Measurements from ENCODE around the gene C2orf72. TPM values are rescaled to one million over a fixed set of nuclear protein-coding genes. Genes with fewer than 3 reads are reported as not detected.

C2orf72 gene
- total and polyA plus RNA-seq, 2 of the 13 experiments (the other 11 are each of a cell fraction or from before 2014, with no cell fraction given) = 147 to 203 TPM

- TF ChIP-seq, protein P1, sequence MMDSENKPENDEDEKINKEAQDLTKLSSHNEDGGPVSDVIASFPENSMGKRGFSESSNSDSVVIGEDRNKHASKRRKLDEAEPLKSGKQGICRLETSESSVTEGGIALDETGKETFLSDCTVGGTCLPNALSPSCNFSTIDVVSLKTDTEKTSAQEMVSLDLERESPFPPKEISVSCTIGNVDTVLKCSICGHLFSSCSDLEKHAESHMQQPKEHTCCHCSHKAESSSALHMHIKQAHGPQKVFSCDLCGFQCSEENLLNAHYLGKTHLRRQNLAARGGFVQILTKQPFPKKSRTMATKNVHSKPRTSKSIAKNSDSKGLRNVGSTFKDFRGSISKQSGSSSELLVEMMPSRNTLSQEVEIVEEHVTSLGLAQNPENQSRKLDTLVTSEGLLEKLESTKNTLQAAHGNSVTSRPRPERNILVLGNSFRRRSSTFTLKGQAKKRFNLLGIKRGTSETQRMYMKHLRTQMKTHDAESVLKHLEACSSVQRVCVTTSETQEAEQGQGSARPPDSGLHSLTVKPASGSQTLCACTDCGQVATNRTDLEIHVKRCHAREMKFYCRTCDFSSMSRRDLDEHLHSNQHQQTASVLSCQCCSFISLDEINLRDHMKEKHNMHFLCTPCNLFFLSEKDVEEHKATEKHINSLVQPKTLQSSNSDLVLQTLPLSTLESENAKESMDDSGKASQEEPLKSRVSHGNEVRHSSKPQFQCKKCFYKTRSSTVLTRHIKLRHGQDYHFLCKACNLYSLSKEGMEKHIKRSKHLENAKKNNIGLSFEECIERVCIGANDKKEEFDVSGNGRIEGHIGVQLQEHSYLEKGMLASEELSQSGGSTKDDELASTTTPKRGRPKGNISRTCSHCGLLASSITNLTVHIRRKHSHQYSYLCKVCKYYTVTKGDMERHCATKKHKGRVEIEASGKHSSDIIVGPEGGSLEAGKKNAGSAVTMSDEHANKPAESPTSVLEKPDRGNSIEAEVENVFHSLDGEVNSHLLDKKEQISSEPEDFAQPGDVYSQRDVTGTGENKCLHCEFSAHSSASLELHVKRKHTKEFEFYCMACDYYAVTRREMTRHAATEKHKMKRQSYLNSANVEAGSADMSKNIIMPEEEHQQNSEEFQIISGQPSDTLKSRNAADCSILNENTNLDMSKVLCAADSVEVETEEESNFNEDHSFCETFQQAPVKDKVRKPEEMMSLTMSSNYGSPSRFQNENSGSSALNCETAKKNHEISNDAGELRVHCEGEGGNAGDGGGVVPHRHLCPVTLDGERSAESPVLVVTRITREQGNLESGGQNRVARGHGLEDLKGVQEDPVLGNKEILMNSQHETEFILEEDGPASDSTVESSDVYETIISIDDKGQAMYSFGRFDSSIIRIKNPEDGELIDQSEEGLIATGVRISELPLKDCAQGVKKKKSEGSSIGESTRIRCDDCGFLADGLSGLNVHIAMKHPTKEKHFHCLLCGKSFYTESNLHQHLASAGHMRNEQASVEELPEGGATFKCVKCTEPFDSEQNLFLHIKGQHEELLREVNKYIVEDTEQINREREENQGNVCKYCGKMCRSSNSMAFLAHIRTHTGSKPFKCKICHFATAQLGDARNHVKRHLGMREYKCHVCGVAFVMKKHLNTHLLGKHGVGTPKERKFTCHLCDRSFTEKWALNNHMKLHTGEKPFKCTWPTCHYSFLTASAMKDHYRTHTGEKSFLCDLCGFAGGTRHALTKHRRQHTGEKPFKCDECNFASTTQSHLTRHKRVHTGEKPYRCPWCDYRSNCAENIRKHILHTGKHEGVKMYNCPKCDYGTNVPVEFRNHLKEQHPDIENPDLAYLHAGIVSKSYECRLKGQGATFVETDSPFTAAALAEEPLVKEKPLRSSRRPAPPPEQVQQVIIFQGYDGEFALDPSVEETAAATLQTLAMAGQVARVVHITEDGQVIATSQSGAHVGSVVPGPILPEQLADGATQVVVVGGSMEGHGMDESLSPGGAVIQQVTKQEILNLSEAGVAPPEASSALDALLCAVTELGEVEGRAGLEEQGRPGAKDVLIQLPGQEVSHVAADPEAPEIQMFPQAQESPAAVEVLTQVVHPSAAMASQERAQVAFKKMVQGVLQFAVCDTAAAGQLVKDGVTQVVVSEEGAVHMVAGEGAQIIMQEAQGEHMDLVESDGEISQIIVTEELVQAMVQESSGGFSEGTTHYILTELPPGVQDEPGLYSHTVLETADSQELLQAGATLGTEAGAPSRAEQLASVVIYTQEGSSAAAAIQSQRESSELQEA (CRISPR knock-in tag; IDR thresholded peaks at IDR 0.05; ENCODE audit: not compliant biosample characterization) = peak; percentile 76
- no peak for TF ChIP-seq ZNF766 (CRISPR knock-in tag; IDR thresholded peaks at IDR 0.05; ENCODE audit: borderline replicate concordance)
- TF ChIP-seq ZBTB44 (CRISPR knock-in tag; IDR thresholded peaks at IDR 0.05) = 0 out of 2 replicates have a peak, but pooled peaks have one; percentile 33
- no peak for TF ChIP-seq KLF13 (CRISPR knock-in tag; IDR thresholded peaks at IDR 0.05)
- no peak for TF ChIP-seq MXD1 (CRISPR knock-in tag; IDR thresholded peaks at IDR 0.05)
- TF ChIP-seq, protein P2, sequence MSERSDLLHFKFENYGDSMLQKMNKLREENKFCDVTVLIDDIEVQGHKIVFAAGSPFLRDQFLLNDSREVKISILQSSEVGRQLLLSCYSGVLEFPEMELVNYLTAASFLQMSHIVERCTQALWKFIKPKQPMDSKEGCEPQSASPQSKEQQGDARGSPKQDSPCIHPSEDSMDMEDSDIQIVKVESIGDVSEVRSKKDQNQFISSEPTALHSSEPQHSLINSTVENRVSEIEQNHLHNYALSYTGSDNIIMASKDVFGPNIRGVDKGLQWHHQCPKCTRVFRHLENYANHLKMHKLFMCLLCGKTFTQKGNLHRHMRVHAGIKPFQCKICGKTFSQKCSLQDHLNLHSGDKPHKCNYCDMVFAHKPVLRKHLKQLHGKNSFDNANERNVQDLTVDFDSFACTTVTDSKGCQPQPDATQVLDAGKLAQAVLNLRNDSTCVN (CRISPR knock-in tag; IDR thresholded peaks at IDR 0.05; ENCODE audit: borderline replicate concordance) = no peak; the same call in 1 of the 2 replicates
- no peak for TF ChIP-seq ZNF251 (CRISPR knock-in tag; IDR thresholded peaks at IDR 0.05)
- TF ChIP-seq DRAP1 (CRISPR knock-in tag; IDR thresholded peaks at IDR 0.05) = no peak
- TF ChIP-seq, protein P3, sequence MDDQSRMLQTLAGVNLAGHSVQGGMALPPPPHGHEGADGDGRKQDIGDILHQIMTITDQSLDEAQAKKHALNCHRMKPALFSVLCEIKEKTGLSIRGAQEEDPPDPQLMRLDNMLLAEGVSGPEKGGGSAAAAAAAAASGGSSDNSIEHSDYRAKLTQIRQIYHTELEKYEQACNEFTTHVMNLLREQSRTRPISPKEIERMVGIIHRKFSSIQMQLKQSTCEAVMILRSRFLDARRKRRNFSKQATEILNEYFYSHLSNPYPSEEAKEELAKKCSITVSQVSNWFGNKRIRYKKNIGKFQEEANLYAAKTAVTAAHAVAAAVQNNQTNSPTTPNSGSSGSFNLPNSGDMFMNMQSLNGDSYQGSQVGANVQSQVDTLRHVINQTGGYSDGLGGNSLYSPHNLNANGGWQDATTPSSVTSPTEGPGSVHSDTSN (CRISPR knock-in tag; IDR thresholded peaks at IDR 0.05; ENCODE audit: borderline replicate concordance) = no peak
- no peak for TF ChIP-seq SP5 (CRISPR knock-in tag; IDR thresholded peaks at IDR 0.05; ENCODE audit: borderline replicate concordance, low read depth)
- no peak for TF ChIP-seq ZSCAN22 (CRISPR knock-in tag; IDR thresholded peaks at IDR 0.05)
- peak; percentile 48; the same call in 1 of the 2 replicates for TF ChIP-seq POLR2AphosphoS5 (IDR thresholded peaks at IDR 0.05; ENCODE audit: low read depth, low read length)
- TF ChIP-seq ZNF562 (CRISPR knock-in tag; IDR thresholded peaks at IDR 0.05; ENCODE audit: borderline replicate concordance) = no peak
- no peak for TF ChIP-seq TFDP2 (CRISPR knock-in tag; IDR thresholded peaks at IDR 0.05)
- peak; percentile 37; the same call in 1 of the 2 replicates for TF ChIP-seq REPIN1 (CRISPR knock-in tag; IDR thresholded peaks at IDR 0.05; ENCODE audit: borderline replicate concordance, low read depth)
Observed at GRCh38 chr2:231051116-231051515, 13.8 kb downstream of the C2orf72 start (continued).

All from HepG2 (cell line).